Right forelimb (tissue), 1 donor: ENCODE data around the gene ATG16L2.
A peak's percentile ranks its signal among the peaks of the same experiment; 100 is the strongest.
"Not testable (repeated sequence)": the region's sequence is repeated elsewhere in the genome, so short reads cannot be mapped to it uniquely, and the experiment has no call there.

Experiments used
- DNase-seq: peaks from one replicate; pipeline ENCODE4 v3.0.0-alpha.2; 2018

ATG16L2 gene

DNA sequence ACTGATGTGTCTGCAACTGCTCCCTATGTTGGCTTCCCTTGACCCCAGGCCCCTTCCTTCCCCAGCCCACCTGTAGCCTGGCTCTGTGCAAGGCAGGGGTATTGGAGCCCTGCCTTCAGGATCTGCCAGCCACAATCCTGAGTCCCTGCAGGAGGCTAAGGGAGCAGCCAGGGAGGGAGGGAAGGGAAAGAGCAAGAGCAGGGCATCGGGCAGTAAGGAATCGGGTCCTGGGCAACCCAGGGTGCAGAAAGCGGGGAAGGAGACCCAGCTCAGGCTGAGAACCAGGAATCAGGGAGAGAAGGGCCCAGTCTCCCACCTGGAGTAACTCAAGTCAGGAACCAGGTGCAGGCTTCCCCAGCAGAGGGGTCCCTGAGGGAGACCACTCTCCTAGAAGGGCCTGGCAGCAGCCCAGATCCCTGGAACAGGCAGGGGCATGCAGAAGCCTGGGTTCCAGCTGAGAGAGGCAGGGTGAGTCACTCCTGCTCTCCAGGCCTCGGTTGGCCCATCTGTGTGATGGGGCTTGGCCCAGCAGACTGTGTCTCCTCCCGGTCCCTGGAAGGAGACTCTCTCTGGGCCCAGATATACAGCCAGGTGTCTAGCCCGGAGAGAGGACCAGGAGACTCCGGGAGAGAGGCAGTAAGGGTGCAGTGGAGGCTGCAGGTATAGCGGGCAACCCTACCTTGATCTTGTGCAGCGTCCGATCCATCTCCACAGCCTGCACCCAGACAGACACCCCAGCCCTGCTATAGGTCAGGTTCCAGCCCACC lies 33.7 kb upstream of the ATG16L2 start:
- DNase-seq: no peak

DNA sequence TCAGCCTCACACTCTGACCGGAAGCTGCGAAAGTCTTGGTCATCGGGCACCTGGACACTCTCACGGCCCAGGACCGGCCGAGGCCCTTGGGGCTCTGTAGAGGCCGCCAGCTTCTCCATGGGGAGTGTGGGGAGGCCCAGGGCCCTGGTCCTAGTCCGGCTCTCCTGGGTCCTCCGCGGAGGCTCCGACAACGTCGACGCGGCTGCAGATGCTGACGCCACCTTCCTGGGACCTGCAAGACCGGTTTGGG lies 33.2 kb upstream of the ATG16L2 start:
- DNase-seq: no peak

GRCh38 chr11:72781313-72782080 lies 32.7 kb upstream of the ATG16L2 start:
- no peak for DNase-seq

DNA sequence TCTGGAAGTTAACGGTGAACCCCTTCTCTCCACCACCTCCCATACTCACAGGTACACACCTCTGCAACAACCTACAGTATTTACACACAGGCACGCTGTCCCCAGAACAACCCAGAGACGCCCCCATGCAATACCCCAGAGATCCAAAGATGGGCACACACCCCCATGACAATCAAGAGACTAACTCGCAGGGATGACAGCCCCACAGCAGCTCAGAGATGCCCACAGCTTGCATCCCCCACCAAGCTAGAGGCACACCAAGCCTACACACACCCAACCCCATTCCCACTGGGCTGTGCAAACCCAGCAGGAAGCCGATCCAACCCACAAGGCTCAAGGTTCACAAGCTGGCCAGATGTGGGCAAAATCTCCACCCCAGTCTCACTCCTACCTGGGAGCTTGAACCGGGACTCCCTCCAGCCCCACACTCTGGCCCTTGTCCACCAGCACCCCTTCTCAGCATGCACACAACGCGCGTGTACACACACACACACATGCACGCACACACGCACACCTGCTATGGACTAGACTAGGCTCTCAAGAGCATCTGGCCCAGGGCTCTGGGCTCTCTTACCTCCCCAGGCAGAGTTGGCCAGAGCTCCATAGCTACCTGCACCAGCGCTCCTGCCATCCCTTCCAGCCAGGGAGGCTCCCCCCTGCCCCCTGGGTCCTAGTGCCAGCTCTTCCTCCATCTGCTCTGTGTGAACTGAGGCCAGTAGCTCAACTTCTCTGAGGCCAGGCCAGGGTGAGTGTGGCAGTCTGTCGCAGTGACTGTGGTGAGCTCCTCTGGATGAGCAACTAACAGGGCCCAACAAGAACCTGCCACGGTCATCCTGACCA lies 31.9 kb upstream of the ATG16L2 start:
- no peak for DNase-seq

- no peak for DNase-seq
These were observed 30.9 kb upstream of the ATG16L2 start for GRCh38 chr11:72783144-72783905.

- DNase-seq: no peak
These were observed 29.5 kb upstream of the ATG16L2 start for GRCh38 chr11:72784662-72785061.

- DNase-seq: no peak
These were observed 27.7 kb upstream of the ATG16L2 start for GRCh38 chr11:72786305-72787215.

- DNase-seq: no peak
These were observed 26.8 kb upstream of the ATG16L2 start for GRCh38 chr11:72787216-72788104.

DNA sequence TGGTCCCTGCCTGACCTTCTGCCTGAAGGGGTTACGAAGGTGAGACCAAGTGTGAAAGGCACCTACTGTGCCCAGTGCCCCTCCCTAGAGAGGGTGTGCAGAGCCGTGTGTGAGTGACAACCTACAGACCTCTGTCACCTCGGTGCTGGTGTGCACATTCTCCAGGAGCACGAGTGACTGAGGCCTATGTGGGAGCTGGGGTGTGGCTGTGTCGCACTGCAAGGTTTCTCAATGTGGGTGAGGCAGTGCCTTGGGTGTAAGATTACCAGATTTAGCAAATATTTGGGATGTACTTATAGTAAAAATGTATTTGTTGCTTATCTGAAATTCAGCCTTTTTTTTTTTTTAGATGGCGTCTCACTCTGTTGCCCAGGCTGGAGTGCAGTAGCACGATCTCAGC lies 26.0 kb upstream of the ATG16L2 start:
- DNase-seq: no peak

DNA sequence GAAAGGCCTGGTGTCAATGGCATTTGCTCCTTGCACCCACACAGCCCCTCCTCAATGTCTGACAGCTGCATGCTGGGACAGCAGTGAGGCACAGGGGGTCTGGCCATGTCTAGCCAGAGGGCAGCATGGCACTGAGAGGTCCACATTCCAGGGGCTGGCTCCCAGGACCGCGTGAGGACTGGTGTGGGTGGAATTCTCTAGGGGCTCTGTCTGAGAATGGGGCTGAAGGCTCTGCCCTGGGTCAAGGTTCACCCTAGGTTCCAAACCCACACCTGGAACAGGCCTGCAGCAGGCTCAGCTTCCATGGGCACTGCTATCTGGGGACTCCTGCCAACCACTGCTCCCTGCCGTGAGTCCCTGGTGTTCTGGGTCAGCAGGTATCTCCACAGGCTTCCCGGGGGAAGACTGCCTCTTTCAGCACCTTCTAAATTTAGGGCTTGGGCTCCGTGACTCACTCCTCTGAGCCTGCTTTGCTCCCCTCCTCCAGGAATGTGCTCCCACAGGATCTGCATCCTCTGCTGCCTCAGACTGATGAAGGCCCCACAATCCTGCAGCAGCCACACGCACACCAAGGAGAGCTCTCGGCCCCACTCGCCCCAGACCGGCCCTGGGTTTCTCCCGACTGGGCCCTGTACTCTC lies 24.6 kb upstream of the ATG16L2 start:
- no peak for DNase-seq

DNA sequence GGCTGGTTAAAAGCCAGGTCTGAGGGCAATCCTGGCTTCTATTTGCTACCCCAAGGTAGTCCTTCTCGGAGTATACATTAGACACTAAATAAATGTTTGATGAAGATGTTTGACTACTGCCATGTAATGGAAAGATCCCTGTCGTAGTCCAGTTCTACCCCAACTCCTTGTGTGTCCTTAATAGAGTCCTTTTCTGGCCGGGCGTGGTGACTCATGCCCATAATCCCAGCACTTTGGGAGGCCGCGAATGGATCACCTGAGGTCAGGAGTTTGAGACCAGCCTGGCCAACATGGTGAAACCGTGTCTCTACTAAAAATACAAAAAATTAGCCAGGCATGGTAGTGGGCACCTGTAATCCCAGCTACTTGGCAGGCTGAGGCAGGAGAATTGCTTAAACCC lies 23.0 kb upstream of the ATG16L2 start:
- DNase-seq: not testable (repeated sequence)

GRCh38 chr11:72792437-72793021 lies 21.7 kb upstream of the ATG16L2 start:
- no peak for DNase-seq

- DNase-seq: no peak
These were observed 21.2 kb upstream of the ATG16L2 start for GRCh38 chr11:72793076-72793424.

DNA sequence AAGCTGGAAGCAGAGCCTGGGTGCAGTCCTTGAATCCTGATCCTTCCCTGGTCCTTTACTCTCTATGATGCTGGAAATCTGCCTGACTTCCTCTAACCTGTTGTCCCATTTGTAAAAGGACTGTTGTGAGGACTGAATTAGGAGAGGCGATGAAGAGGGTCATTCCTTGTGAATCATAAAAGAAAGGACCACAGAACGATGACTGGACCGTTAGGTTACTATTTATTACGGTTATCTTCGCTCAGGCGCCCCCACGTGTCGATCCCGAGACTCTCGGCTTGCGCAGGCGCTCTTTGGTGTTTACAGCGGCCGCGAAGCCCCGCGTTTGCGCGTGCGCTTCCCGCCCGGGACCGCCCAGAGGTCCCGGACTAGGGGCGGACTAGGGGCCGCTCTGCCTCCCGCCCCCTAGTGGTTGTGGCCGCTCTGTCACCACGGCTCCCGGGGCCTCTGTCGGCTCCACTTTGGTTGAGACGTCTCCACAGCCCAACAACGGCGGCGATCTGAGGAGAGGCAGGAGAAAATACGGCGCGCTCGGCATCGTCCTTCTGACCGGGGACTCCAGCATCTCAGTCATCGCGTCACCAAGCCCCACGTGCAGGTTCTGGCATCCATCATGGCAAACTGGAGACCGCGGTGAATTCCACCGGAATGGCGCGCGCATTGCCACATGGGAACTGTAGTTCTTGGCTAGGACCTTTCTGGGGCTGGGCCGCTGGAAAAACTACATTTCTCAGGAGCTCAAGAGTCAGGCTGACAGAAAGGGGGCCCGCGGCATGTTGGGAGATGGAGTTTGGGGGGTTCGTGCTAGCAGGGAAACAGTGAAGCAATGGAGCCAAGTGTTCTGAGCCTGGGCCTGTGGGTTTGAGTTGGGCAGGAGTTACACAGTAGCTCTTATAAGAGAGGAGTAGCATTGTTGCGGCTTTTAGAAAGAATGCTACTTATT lies 20.5 kb upstream of the ATG16L2 start, which contains the start of gene STARD10:
Gene STARD10, minus strand, starts transcription at position 623 of the 943 bp plus-strand sequence. CDS start 12,866 bp downstream, outside the sequence.
- DNase-seq: peak; percentile 97

- DNase-seq: no peak
These were observed 15.8 kb upstream of the ATG16L2 start for GRCh38 chr11:72798361-72798760.

DNA sequence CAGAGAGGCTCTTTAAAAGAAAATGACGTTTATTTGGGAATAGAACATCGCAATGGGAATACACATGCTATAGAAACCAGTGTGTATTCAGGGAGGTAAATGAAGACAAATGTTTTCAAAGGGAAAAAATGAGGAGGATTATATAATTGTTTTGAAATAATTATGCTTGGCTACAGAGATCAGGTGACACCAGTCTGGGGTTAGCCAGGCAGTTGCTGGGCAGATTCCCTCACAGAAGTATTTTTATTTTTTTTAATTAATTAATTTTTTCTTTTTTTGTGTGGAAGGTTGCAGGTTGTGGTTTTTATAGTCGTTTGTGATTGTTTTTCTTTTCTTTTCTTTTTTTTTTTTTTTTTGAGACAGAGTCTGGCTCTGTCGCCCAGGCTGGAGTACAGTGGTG lies 14.8 kb upstream of the ATG16L2 start:
- DNase-seq: no peak

DNA sequence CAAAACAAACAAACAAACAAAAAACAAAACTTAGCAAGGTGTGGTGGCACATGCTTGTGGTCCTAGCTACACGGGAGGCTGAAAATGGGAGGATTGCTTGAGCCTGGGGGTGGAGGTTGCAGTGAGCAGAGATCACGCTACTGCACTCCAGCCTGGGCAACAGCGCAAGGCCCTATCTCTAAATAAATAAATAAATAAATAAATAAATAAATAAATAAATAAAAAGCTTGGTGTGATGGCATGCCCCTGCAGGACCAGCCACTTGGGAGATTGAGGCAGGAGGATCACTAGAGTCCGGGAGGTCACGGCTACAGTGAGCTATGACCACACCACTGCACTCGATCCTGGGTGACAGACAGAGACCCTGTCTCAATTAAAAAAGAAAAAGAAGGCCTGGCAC lies 11.4 kb upstream of the ATG16L2 start:
- no peak for DNase-seq

- no peak for DNase-seq
These were observed 9.0 kb upstream of the ATG16L2 start for GRCh38 chr11:72805216-72805615.

DNA sequence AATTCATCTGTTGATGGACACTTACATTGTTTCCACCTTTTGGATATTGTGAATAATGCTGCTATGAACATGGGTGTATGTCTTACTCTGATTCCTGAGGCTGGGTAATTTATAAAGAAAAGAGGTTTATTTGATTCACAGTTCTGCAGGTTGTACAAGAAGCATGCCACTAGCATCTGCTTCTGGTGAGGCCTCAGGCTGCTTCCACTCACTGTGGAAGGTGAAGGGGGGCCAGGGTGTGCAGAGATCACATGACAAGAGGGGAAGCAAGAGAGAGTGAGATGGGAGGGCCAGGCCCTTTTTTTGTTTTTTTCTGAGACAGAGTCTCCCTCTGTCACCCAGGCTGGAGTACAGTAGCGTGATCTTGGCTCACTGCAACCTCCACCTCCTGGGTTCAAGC lies 7.8 kb upstream of the ATG16L2 start:
- not testable (repeated sequence) for DNase-seq
